Measurements from ENCODE around the gene SLC7A6. TPM values are rescaled to one million over a fixed set of nuclear protein-coding genes. Genes with fewer than 3 reads are reported as not detected.

Gene SLC7A6
- polyA plus RNA-seq, 3 donors, result 4.3 to 47.7 (median 5.5) TPM

DNA sequence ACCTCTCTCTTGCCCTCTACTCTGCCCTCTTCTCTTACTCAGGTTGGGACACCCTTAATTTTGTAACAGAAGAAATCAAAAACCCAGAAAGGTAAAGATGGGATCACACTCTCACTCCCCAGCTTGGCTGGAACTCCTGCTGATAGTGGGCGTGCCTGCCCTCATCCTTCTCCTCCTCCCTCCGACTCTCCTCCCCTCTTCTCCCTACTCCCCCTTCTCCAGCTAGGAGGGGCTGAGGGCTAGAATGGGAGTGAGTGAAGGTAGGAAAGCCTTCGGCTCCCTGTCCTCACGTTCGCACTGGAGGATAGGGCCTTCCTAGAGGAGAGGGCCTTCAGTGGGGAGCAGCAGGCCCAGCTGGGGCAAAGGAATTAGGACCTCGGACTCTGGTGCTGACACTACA, 26.1 kb downstream of the SLC7A6 start:
- peak overlapping the region in 1 of 2 donors; percentile 59 for H3K27ac ChIP-seq (ENCODE audit: low read depth in 1 of 2, low read length in 2 of 2)
- H3K27me3 ChIP-seq (ENCODE audit: control insufficient read depth in 2 of 2, insufficient read depth in 2 of 2, low read length in 2 of 2), result no peaks in the 10 kb centered on the region
- 100% methylated on average over 3 of the region's 6 CpGs for WGBS (ENCODE audit: insufficient coverage)
- intact Hi-C loops (cut with micrococcal nuclease), result no loop called here
- Mint-ChIP-seq H3K27ac (peak overlapping the region in 6 of 7 donors; percentile 10 to 89 (median 78)), H3K4me1 (peaks cover 50% of the 10 kb centered on the region), H3K36me3 (peaks cover 65 to 69% of the 10 kb centered on the region in 2 donors), H3K9me3 (no peaks in the 10 kb centered on the region), H3K27me3 (ENCODE audit: low read depth in 3 of 3) (no peaks in the 10 kb centered on the region), H3K4me3 (no peak overlapping the region)
- H3K9ac ChIP-seq (ENCODE audit: insufficient read depth, low read length, poor library complexity, severe bottlenecking), result no peak overlapping the region
- peaks cover 44 to 45% of the 10 kb centered on the region in 2 donors for H3K4me1 ChIP-seq (ENCODE audit: control insufficient read depth in 1 of 2, insufficient read depth in 2 of 2, low read length in 2 of 2)
- TF ChIP-seq, protein P1, sequence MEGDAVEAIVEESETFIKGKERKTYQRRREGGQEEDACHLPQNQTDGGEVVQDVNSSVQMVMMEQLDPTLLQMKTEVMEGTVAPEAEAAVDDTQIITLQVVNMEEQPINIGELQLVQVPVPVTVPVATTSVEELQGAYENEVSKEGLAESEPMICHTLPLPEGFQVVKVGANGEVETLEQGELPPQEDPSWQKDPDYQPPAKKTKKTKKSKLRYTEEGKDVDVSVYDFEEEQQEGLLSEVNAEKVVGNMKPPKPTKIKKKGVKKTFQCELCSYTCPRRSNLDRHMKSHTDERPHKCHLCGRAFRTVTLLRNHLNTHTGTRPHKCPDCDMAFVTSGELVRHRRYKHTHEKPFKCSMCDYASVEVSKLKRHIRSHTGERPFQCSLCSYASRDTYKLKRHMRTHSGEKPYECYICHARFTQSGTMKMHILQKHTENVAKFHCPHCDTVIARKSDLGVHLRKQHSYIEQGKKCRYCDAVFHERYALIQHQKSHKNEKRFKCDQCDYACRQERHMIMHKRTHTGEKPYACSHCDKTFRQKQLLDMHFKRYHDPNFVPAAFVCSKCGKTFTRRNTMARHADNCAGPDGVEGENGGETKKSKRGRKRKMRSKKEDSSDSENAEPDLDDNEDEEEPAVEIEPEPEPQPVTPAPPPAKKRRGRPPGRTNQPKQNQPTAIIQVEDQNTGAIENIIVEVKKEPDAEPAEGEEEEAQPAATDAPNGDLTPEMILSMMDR (IDR thresholded peaks at IDR 0.05), result no peak
- H3K36me3 ChIP-seq (replicated peaks in 1 of 2; ENCODE audit: control insufficient read depth in 1 of 2, insufficient read depth in 2 of 2, low read length in 2 of 2), result peaks cover 42 to 72% of the 10 kb centered on the region in 2 donors
- H3K79me2 ChIP-seq (ENCODE audit: insufficient read depth, low read length), result peaks cover 20% of the 10 kb centered on the region
- no peak overlapping the region for H2AFZ ChIP-seq (ENCODE audit: insufficient read depth, low read depth, low read length, poor library complexity, severe bottlenecking)
- H4K20me1 ChIP-seq (ENCODE audit: insufficient read depth, low read length), result no peaks in the 10 kb centered on the region
- H3K4me3 ChIP-seq (replicated peaks in 1 of 3; ENCODE audit: low read depth in 2 of 3, low read length in 3 of 3), result no peak overlapping the region
- DNase-seq, result no peak
- no peak overlapping the region for H3K4me2 ChIP-seq (replicated peaks; ENCODE audit: extremely low read depth, low read length, poor library complexity, severe bottlenecking)
- H3K9me3 ChIP-seq (replicated peaks in 1 of 2; ENCODE audit: control insufficient read depth in 1 of 2, insufficient read depth in 1 of 2, low read length in 2 of 2), result no peaks in the 10 kb centered on the region

DNA sequence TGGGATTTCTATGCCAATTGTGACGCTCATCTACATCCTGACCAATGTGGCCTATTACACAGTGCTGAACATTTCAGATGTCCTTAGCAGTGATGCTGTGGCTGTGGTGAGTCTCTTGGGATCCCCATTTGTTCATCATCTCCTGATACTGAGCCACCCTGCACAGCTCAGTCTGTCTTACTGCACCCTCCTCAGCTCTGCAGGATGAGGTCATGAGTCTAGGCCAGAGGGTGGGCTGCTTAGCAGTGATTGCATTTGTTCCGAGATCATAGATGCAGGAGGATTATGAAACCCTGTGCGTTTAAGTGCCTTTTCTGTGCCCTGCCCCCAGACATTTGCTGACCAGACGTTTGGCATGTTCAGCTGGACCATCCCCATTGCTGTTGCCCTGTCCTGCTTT, 26.9 kb downstream of the SLC7A6 start:
- intact Hi-C loops (cut with micrococcal nuclease), result no loop called here
- H3K4me2 ChIP-seq (replicated peaks; ENCODE audit: extremely low read depth, low read length, poor library complexity, severe bottlenecking), result no peak overlapping the region
- no peak overlapping the region for H3K4me3 ChIP-seq (replicated peaks in 1 of 3; ENCODE audit: low read depth in 2 of 3, low read length in 3 of 3)
- peak overlapping the region in 1 of 7 donors; percentile 72 for H3K27ac Mint-ChIP-seq
- peaks cover 42% of the 10 kb centered on the region for H3K4me1 Mint-ChIP-seq
- H3K9me3 ChIP-seq (replicated peaks in 1 of 2; ENCODE audit: control insufficient read depth in 1 of 2, insufficient read depth in 1 of 2, low read length in 2 of 2), result no peaks in the 10 kb centered on the region
- H2AFZ ChIP-seq (ENCODE audit: insufficient read depth, low read depth, low read length, poor library complexity, severe bottlenecking), result no peak overlapping the region
- DNase-seq, result no peak
- TF ChIP-seq, protein P1 (IDR thresholded peaks at IDR 0.05), result no peak
- 64% methylated on average over 3 of the region's 4 CpGs for WGBS (ENCODE audit: insufficient coverage)
- H3K27ac ChIP-seq (ENCODE audit: low read depth in 1 of 2, low read length in 2 of 2), result no peak overlapping the region
- peaks cover 72 to 77% of the 10 kb centered on the region in 2 donors for H3K36me3 Mint-ChIP-seq
- H3K9ac ChIP-seq (ENCODE audit: insufficient read depth, low read length, poor library complexity, severe bottlenecking), result no peak overlapping the region
- H3K4me1 ChIP-seq (ENCODE audit: control insufficient read depth in 1 of 2, insufficient read depth in 2 of 2, low read length in 2 of 2), result peaks cover 36 to 38% of the 10 kb centered on the region in 2 donors
- peaks cover 48 to 80% of the 10 kb centered on the region in 2 donors for H3K36me3 ChIP-seq (replicated peaks in 1 of 2; ENCODE audit: control insufficient read depth in 1 of 2, insufficient read depth in 2 of 2, low read length in 2 of 2)
- no peak overlapping the region for H3K4me3 Mint-ChIP-seq
- no peaks in the 10 kb centered on the region for H4K20me1 ChIP-seq (ENCODE audit: insufficient read depth, low read length)
- H3K27me3 Mint-ChIP-seq (ENCODE audit: low read depth in 3 of 3), result no peaks in the 10 kb centered on the region
- peaks cover 12% of the 10 kb centered on the region for H3K79me2 ChIP-seq (ENCODE audit: insufficient read depth, low read length)
- H3K9me3 Mint-ChIP-seq, result no peaks in the 10 kb centered on the region
- no peaks in the 10 kb centered on the region for H3K27me3 ChIP-seq (ENCODE audit: control insufficient read depth in 2 of 2, insufficient read depth in 2 of 2, low read length in 2 of 2)
